ENCODE data around the gene DUOX1. TPM values are rescaled to one million over a fixed set of nuclear protein-coding genes. Genes with fewer than 3 reads are reported as not detected.

Gene DUOX1
- total RNA-seq, 6 experiments from 2014 or later = 0.02 to 0.26 (median 0.12) TPM; not detected in 1

GRCh38 chr15:45182996-45183395 lies 53.2 kb downstream of the DUOX1 start:
- peaks cover 23% of the 10 kb centered on the region for H3K27me3 Mint-ChIP-seq (ENCODE audit: insufficient read depth)
- H3K4me3 Mint-ChIP-seq = no peak overlapping the region
- no peaks in the 10 kb centered on the region for H3K36me3 Mint-ChIP-seq (ENCODE audit: low read depth)
- TF ChIP-seq CTCF (IDR thresholded peaks at IDR 0.05) = no peak
- no peak overlapping the region for H3K27ac Mint-ChIP-seq
- no peaks in the 10 kb centered on the region for H3K9me3 Mint-ChIP-seq
- DNase-seq = no peak
- peaks cover 17% of the 10 kb centered on the region for H3K4me1 Mint-ChIP-seq (ENCODE audit: low read depth)

- Mint-ChIP-seq H3K27ac (no peak overlapping the region), H3K27me3 (ENCODE audit: insufficient read depth) (peaks cover 22% of the 10 kb centered on the region), H3K36me3 (ENCODE audit: low read depth) (no peaks in the 10 kb centered on the region), H3K9me3 (no peaks in the 10 kb centered on the region), H3K4me1 (ENCODE audit: low read depth) (peaks cover 23% of the 10 kb centered on the region), H3K4me3 (no peak overlapping the region)
- no peak for TF ChIP-seq CTCF (IDR thresholded peaks at IDR 0.05)
- no peak for DNase-seq
These were observed 53.7 kb downstream of the DUOX1 start for GRCh38 chr15:45183511-45183910.

- H3K27ac Mint-ChIP-seq = no peak overlapping the region
- H3K36me3 Mint-ChIP-seq (ENCODE audit: low read depth) = no peaks in the 10 kb centered on the region
- no peak for DNase-seq
- H3K27me3 Mint-ChIP-seq (ENCODE audit: insufficient read depth) = peaks cover 24% of the 10 kb centered on the region
- H3K9me3 Mint-ChIP-seq = no peaks in the 10 kb centered on the region
- no peak overlapping the region for H3K4me3 Mint-ChIP-seq
- no peak for TF ChIP-seq CTCF (IDR thresholded peaks at IDR 0.05)
- H3K4me1 Mint-ChIP-seq (ENCODE audit: low read depth) = peaks cover 26% of the 10 kb centered on the region
These were observed 54.8 kb downstream of the DUOX1 start for GRCh38 chr15:45184562-45185041.

GRCh38 chr15:45185069-45185779 lies 55.4 kb downstream of the DUOX1 start:
- H3K4me1 Mint-ChIP-seq (ENCODE audit: low read depth) = peaks cover 26% of the 10 kb centered on the region
- no peaks in the 10 kb centered on the region for H3K9me3 Mint-ChIP-seq
- no peak overlapping the region for H3K4me3 Mint-ChIP-seq
- no peaks in the 10 kb centered on the region for H3K36me3 Mint-ChIP-seq (ENCODE audit: low read depth)
- peaks cover 24% of the 10 kb centered on the region for H3K27me3 Mint-ChIP-seq (ENCODE audit: insufficient read depth)
- no peak for DNase-seq
- no peak overlapping the region for H3K27ac Mint-ChIP-seq
- TF ChIP-seq CTCF (IDR thresholded peaks at IDR 0.05) = no peak

- H3K36me3 Mint-ChIP-seq (ENCODE audit: low read depth) = no peaks in the 10 kb centered on the region
- peak; percentile 12 for DNase-seq
- H3K27me3 Mint-ChIP-seq (ENCODE audit: insufficient read depth) = peaks cover 21% of the 10 kb centered on the region
- peak overlapping the region; percentile 47 for H3K27ac Mint-ChIP-seq
- no peak for TF ChIP-seq CTCF (IDR thresholded peaks at IDR 0.05)
- H3K9me3 Mint-ChIP-seq = no peaks in the 10 kb centered on the region
- H3K4me1 Mint-ChIP-seq (ENCODE audit: low read depth) = peaks cover 26% of the 10 kb centered on the region
- H3K4me3 Mint-ChIP-seq = peak overlapping the region; percentile 77
These were observed 56.3 kb downstream of the DUOX1 start for GRCh38 chr15:45185903-45186770.

Data from HFFc6 (cell line).